ENCODE data around the gene TMEM72. TPM values are rescaled to one million over a fixed set of nuclear protein-coding genes. Genes with fewer than 3 reads are reported as not detected.
A peak's percentile ranks its signal among the peaks of the same experiment; 100 is the strongest.

The TMEM72 gene
- total and polyA plus RNA-seq, 5 donors from 2014 or later = not detected

DNA sequence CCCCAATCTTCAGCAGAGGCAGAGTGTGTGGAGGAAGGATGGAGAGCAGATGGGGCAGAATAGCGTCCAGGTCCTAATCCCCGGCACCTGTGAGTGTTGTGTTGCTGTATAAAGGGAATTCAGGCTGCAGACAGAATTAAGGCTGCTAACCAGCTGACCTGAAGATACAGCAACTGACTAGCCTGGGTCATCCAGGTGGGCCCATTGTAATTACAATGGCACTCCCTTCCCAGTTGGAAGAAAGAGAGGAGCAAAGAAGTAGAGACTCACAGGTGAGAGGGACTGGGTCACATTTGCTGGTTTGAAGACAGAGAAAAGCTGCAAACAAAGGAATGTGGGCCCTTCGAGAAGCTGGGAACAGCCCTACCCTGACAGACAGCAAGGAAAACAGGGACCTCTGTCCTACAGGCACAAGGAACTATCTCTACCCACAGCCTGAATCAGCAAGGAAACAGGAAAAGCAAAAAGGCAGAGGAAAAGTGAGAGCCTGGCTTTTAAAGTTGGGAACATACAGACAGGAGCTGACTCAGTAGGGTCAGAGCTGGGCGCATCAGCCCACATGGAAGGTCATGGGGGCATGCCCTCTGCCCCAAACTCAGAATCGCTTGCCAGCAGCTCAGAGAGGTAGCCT lies 11.6 kb upstream of the TMEM72 start:
- no peak overlapping the region for H3K4me3 Mint-ChIP-seq
- H3K36me3 Mint-ChIP-seq = no peaks in the 10 kb centered on the region
- H3K27ac ChIP-seq (ENCODE audit: insufficient read depth, low read length, poor library complexity, severe bottlenecking) = no peak overlapping the region
- H3K27ac Mint-ChIP-seq = peak overlapping the region in 1 of 3 donors; percentile 35
- H3K27me3 Mint-ChIP-seq = peaks cover 4% of the 10 kb centered on the region
- H3K9me3 Mint-ChIP-seq = peaks cover 0 to 2% (median 0%) of the 10 kb centered on the region in 7 donors
- no peak overlapping the region for H3K4me3 ChIP-seq (ENCODE audit: low read depth, low read length)
- H3K9me3 ChIP-seq (ENCODE audit: control insufficient read depth in 2 of 2, low read length in 2 of 2) = no peaks in the 10 kb centered on the region
- H3K36me3 ChIP-seq (ENCODE audit: control insufficient read depth, insufficient read depth, low read length) = no peaks in the 10 kb centered on the region
- DNase-seq (no peak), ATAC-seq (ENCODE audit: low read depth in 2 of 2) (no peak)
- H3K4me1 ChIP-seq (ENCODE audit: control insufficient read depth, insufficient read depth, low read length, poor library complexity, severe bottlenecking) = no peaks in the 10 kb centered on the region
- H3K4me1 Mint-ChIP-seq = no peaks in the 10 kb centered on the region
- H3K27me3 ChIP-seq (ENCODE audit: control insufficient read depth, insufficient read depth, low read length) = no peaks in the 10 kb centered on the region

DNA sequence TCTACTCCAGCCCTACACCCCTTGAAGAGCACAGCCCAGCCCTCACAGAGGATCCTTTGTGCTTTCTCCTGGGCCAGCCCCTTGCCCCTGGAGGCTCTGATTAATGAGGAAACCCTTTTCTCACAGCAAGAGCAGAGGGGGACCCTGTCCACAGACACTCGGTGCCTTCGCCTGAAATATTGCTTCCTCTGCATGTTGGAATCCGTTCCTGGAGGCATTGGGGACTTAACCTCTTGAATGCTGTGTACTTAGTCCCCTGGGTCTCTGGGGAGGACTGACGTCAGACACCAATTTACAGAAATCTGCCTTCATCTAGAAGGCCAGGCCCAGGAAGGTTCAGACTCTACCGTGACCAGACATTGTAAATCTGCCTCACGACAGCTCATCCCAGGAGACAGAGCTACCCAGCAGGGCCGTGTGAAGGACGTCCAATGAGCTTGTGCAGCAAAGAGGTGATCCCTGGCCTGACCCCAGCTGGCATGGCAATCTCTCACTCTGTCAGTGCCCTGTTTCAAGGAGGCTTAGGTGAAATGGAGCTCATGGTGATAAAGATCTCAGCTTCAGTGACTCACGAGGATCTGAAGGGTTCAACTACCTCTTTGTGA lies 8.1 kb upstream of the TMEM72 start:
- Histone ChIP-seq H3K27me3 (ENCODE audit: control insufficient read depth, insufficient read depth, low read length) (no peaks in the 10 kb centered on the region), H3K4me3 (ENCODE audit: low read depth, low read length) (no peak overlapping the region), H3K36me3 (ENCODE audit: control insufficient read depth, insufficient read depth, low read length) (no peaks in the 10 kb centered on the region), H3K9me3 (ENCODE audit: control insufficient read depth in 2 of 2, low read length in 2 of 2) (no peaks in the 10 kb centered on the region), H3K27ac (ENCODE audit: insufficient read depth, low read length, poor library complexity, severe bottlenecking) (no peak overlapping the region), H3K4me1 (ENCODE audit: control insufficient read depth, insufficient read depth, low read length, poor library complexity, severe bottlenecking) (no peaks in the 10 kb centered on the region)
- H3K27me3 Mint-ChIP-seq = peaks cover 4% of the 10 kb centered on the region
- H3K27ac Mint-ChIP-seq = no peak overlapping the region
- H3K36me3 Mint-ChIP-seq = no peaks in the 10 kb centered on the region
- H3K4me1 Mint-ChIP-seq = no peaks in the 10 kb centered on the region
- no peak overlapping the region for H3K4me3 Mint-ChIP-seq
- ATAC-seq (ENCODE audit: low read depth in 2 of 2) = no peak
- DNase-seq = no peak
- H3K9me3 Mint-ChIP-seq = no peaks in the 10 kb centered on the region

DNA sequence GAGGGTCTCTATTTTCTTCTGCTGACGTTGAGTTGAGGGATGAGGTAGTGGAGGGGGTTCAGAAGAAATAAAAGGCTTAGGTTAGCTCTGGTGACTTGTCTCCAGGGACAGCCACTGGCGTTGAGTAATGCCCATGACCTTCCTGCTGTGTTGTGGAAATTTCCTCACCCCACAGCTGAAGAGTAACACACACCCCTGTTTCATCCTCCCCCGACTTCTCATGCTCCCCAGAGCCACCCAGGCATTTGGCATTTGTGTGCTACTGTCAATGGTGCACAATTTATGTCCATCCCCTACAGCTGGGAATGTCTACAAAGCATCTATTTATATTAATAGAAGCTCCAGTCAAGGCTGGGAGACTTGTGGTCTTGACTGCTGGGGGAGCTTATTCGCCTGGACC lies 4.7 kb upstream of the TMEM72 start:
- no peaks in the 10 kb centered on the region for H3K4me1 ChIP-seq (ENCODE audit: control insufficient read depth, insufficient read depth, low read length, poor library complexity, severe bottlenecking)
- H3K36me3 ChIP-seq (ENCODE audit: control insufficient read depth, insufficient read depth, low read length) = no peaks in the 10 kb centered on the region
- no peak overlapping the region for H3K4me3 Mint-ChIP-seq
- no peaks in the 10 kb centered on the region for H3K4me1 Mint-ChIP-seq
- no peaks in the 10 kb centered on the region for H3K36me3 Mint-ChIP-seq
- ATAC-seq (ENCODE audit: low read depth in 2 of 2) (no peak), DNase-seq (no peak)
- H3K4me3 ChIP-seq (ENCODE audit: low read depth, low read length) = no peak overlapping the region
- no peaks in the 10 kb centered on the region for H3K9me3 ChIP-seq (ENCODE audit: control insufficient read depth in 2 of 2, low read length in 2 of 2)
- no peaks in the 10 kb centered on the region for H3K27me3 Mint-ChIP-seq
- no peaks in the 10 kb centered on the region for H3K9me3 Mint-ChIP-seq
- no peak overlapping the region for H3K27ac ChIP-seq (ENCODE audit: insufficient read depth, low read length, poor library complexity, severe bottlenecking)
- H3K27me3 ChIP-seq (ENCODE audit: control insufficient read depth, insufficient read depth, low read length) = no peaks in the 10 kb centered on the region
- no peak overlapping the region for H3K27ac Mint-ChIP-seq

DNA sequence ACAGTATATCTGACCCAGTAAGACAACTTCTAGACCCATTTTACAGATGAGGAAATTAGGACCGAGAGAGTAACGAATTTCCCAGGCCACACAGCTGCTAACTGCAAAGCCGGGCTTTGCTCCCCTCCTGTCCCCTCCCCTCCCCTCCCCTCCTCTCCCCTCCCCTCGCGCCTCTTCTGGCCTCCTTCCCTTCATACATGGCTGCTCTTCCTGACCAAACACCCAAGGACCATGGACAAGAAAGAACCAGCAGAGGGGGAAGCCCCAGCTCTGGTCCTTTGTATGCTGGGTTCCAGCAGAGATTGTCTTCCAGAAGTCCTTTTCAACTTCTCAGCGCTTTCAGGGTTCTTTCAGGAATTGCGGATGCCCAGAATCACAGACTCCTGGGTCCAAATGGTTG lies 3.6 kb upstream of the TMEM72 start:
- Mint-ChIP-seq H3K27ac (no peak overlapping the region), H3K9me3 (no peaks in the 10 kb centered on the region), H3K4me1 (peaks cover 0 to 2% (median 0%) of the 10 kb centered on the region in 4 donors), H3K27me3 (no peaks in the 10 kb centered on the region), H3K36me3 (no peaks in the 10 kb centered on the region), H3K4me3 (no peak overlapping the region)
- Histone ChIP-seq H3K36me3 (ENCODE audit: control insufficient read depth, insufficient read depth, low read length) (no peaks in the 10 kb centered on the region), H3K4me3 (ENCODE audit: low read depth, low read length) (no peak overlapping the region), H3K27me3 (ENCODE audit: control insufficient read depth, insufficient read depth, low read length) (no peaks in the 10 kb centered on the region), H3K27ac (ENCODE audit: insufficient read depth, low read length, poor library complexity, severe bottlenecking) (no peak overlapping the region), H3K4me1 (ENCODE audit: control insufficient read depth, insufficient read depth, low read length, poor library complexity, severe bottlenecking) (no peaks in the 10 kb centered on the region), H3K9me3 (ENCODE audit: control insufficient read depth in 2 of 2, low read length in 2 of 2) (no peaks in the 10 kb centered on the region)
- DNase-seq (no peak), ATAC-seq (ENCODE audit: low read depth in 2 of 2) (no peak)

DNA sequence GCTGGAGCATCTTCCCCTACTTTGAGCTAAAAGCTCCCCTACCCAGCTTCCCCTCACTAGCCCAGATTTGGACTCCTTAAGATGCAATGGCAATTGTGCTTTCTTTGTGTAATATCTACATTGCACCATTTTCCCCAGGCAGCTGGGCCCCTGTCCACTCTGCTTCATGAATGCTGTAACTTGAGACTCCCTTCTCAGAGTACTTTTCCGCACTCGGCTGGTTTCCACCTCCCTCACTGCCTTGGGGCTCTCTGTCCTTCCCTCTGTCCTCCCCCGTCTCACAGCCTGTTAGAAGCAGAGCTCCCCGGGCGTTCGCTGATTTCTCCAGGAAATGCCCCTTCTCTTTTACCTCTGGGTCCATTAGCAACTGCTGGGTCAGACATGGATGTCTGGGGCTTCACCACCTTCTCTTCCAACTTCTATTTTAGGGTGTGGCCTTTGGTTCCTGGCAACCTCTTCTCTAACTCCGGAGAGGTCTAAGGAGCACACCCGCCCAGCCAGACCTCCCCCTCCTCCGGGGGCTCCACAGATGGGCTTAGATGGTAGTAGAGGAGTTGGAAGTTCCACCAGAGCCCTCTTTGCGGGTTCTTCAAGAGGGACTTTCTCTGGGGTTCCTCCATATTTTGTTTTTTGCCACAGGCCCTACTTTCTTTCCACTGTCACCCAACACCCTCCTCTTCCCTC lies 2.9 kb upstream of the TMEM72 start:
- DNase-seq = no peak

DNA sequence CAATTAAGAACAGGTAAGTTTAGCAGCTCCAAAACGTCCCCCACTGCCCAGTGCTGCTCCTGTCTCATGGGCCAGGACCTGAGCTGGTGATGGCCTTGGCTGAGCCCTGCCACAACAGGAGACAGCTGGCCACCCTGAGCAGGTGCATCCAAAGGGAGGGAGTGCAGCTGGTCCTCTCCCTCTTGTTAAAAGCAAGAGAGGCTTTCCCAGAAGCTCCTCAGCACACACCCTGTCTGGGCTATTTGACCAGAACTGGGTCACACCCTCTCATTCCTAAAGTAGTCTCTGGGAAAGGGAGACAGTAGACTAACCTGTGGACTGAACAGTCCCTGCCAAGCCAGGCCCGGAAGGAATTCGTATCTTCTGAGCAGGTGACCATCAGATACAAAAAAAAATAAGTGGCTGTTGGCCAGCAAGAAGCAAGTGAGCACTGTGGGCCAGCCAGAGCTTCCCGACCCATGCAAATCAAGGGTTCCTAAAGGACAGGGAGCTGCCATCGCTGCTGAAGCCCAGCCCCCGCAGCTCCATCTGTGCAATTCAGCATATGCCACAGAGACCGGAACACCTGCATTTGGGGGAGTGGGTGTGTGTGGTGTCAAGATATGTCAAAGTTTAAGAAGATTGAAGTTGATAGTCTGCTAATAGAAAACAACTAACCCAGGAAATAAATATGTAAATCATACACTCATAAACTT lies 2.1 kb upstream of the TMEM72 start:
- peaks cover 0 to 16% (median 6%) of the 10 kb centered on the region in 4 donors for H3K4me1 Mint-ChIP-seq
- ATAC-seq (ENCODE audit: low read depth in 2 of 2) = no peak
- no peaks in the 10 kb centered on the region for H3K27me3 ChIP-seq (ENCODE audit: control insufficient read depth, insufficient read depth, low read length)
- no peak overlapping the region for H3K4me3 Mint-ChIP-seq
- H3K4me1 ChIP-seq (ENCODE audit: control insufficient read depth, insufficient read depth, low read length, poor library complexity, severe bottlenecking) = peaks cover 13% of the 10 kb centered on the region
- no peak for DNase-seq
- no peaks in the 10 kb centered on the region for H3K36me3 Mint-ChIP-seq
- H3K9me3 ChIP-seq (ENCODE audit: control insufficient read depth in 2 of 2, low read length in 2 of 2) = no peaks in the 10 kb centered on the region
- no peaks in the 10 kb centered on the region for H3K27me3 Mint-ChIP-seq
- H3K4me3 ChIP-seq (ENCODE audit: low read depth, low read length) = no peak overlapping the region
- no peak overlapping the region for H3K27ac Mint-ChIP-seq
- H3K27ac ChIP-seq (ENCODE audit: insufficient read depth, low read length, poor library complexity, severe bottlenecking) = no peak overlapping the region
- no peaks in the 10 kb centered on the region for H3K36me3 ChIP-seq (ENCODE audit: control insufficient read depth, insufficient read depth, low read length)
- no peaks in the 10 kb centered on the region for H3K9me3 Mint-ChIP-seq

More for the DNA sequence above, 2.9 kb upstream of the TMEM72 start:
- no peak overlapping the region for H3K4me3 Mint-ChIP-seq
- Histone ChIP-seq H3K4me3 (ENCODE audit: low read depth, low read length) (no peak overlapping the region), H3K27me3 (ENCODE audit: control insufficient read depth, insufficient read depth, low read length) (no peaks in the 10 kb centered on the region), H3K36me3 (ENCODE audit: control insufficient read depth, insufficient read depth, low read length) (no peaks in the 10 kb centered on the region), H3K9me3 (ENCODE audit: control insufficient read depth in 2 of 2, low read length in 2 of 2) (no peaks in the 10 kb centered on the region), H3K4me1 (ENCODE audit: control insufficient read depth, insufficient read depth, low read length, poor library complexity, severe bottlenecking) (peaks cover 5% of the 10 kb centered on the region), H3K27ac (ENCODE audit: insufficient read depth, low read length, poor library complexity, severe bottlenecking) (no peak overlapping the region)
- peaks cover 0 to 8% (median 1%) of the 10 kb centered on the region in 4 donors for H3K4me1 Mint-ChIP-seq
- H3K9me3 Mint-ChIP-seq = no peaks in the 10 kb centered on the region
- H3K27me3 Mint-ChIP-seq = no peaks in the 10 kb centered on the region
- ATAC-seq (ENCODE audit: low read depth in 2 of 2) = no peak
- peak overlapping the region in 1 of 3 donors; percentile 58 for H3K27ac Mint-ChIP-seq
- H3K36me3 Mint-ChIP-seq = no peaks in the 10 kb centered on the region

DNA sequence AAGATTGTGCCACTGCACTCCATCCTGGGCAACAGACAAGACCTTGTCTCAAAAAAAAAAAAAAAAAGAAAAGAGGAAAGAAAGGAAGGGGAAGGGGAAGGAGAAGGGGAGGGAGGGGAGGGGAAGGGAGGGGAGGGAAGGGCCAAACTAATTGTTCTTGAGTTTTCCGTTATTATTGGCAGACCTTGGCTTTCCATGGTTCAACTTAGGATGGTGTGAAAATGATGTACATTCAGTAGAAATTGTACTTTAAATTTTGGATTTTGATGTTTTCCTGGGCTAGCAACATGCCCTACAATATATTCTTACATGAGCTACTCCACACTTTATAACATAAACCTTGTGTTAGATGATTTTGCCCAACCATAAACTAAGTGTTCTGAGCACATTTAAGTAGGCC lies 1.2 kb upstream of the TMEM72 start:
- no peaks in the 10 kb centered on the region for H3K9me3 ChIP-seq (ENCODE audit: control insufficient read depth in 2 of 2, low read length in 2 of 2)
- Mint-ChIP-seq H3K27ac (no peak overlapping the region), H3K4me1 (peaks cover 0 to 20% (median 6%) of the 10 kb centered on the region in 4 donors), H3K36me3 (no peaks in the 10 kb centered on the region), H3K4me3 (no peak overlapping the region), H3K27me3 (no peaks in the 10 kb centered on the region), H3K9me3 (no peaks in the 10 kb centered on the region)
- H3K4me1 ChIP-seq (ENCODE audit: control insufficient read depth, insufficient read depth, low read length, poor library complexity, severe bottlenecking) = peaks cover 15% of the 10 kb centered on the region
- H3K36me3 ChIP-seq (ENCODE audit: control insufficient read depth, insufficient read depth, low read length) = no peaks in the 10 kb centered on the region
- ATAC-seq (ENCODE audit: low read depth in 2 of 2) = no peak
- DNase-seq = no peak
- no peak overlapping the region for H3K27ac ChIP-seq (ENCODE audit: insufficient read depth, low read length, poor library complexity, severe bottlenecking)
- H3K4me3 ChIP-seq (ENCODE audit: low read depth, low read length) = no peak overlapping the region
- H3K27me3 ChIP-seq (ENCODE audit: control insufficient read depth, insufficient read depth, low read length) = no peaks in the 10 kb centered on the region
